Measurements from ENCODE around the gene PSME3.

- TF ChIP-seq CTCF (conservative IDR thresholded peaks at IDR 0.05): no peak
- no peak for TF ChIP-seq EZH2 (IDR thresholded peaks at IDR 0.05; ENCODE audit: low read depth)
These were observed 15.8 kb downstream of the PSME3 start for GRCh38 chr17:42849031-42849430.

All from PC-9 (cell line).